ENCODE data around the gene ATG16L1.

GRCh38 chr2:233256048-233256447 is 4.6 kb downstream of the ATG16L1 start:
- no peak for TF ChIP-seq CTCF (IDR thresholded peaks at IDR 0.05)
- no peak for TF ChIP-seq POLR2A (IDR thresholded peaks at IDR 0.05)
- TF ChIP-seq EP300 (IDR thresholded peaks at IDR 0.05): no peak

Measured in ovary (tissue), 3 donors.